ENCODE results near the gene KIAA1549.

The KIAA1549 gene

DNA sequence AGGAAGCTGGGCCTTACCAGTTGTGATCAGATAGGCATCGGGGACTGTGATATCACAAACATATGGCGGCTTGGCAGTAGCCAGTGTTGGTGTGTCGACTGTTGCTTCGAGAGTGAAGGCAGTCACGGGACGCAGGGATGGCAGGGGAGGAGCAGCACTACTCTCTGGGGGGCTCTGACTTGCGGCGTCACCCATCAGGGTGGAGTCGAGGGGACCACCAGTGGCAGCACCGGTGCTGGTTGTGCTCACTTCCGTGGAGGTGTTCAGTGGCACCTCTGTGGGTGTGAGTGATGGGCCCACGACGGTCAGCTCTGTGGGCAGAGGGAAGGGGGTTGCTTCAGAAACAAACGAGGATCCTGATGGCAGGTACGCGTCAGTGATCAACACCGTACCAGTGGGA, 64.5 kb downstream of the KIAA1549 start:
- Histone ChIP-seq H3K4me3 (no peak overlapping the region), H3K27ac (no peak overlapping the region)

DNA sequence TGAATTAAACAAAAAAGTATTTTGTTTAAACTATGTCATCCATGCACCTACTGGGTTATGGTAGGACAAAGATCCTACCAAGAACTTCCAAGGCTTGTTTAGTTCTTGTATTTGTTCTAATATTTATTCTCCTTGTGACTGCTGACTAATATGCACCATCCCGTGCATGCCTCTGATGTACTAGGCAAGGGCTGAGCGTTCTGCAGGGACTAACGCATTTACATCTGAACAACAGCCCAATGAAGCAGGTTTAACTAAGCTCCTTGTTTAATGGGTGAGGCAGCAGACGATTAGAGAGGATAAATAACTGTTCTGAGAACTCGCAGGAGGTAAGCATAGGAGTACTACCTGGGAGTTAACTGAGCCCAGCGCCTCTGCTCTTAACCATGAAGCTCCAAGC, 64.9 kb downstream of the KIAA1549 start:
- no peak overlapping the region for H3K27ac ChIP-seq
- H3K4me3 ChIP-seq, result no peak overlapping the region

GRCh38 chr7:138913783-138914182, 67.4 kb downstream of the KIAA1549 start:
- Histone ChIP-seq H3K27ac (no peak overlapping the region), H3K4me3 (no peak overlapping the region)

DNA sequence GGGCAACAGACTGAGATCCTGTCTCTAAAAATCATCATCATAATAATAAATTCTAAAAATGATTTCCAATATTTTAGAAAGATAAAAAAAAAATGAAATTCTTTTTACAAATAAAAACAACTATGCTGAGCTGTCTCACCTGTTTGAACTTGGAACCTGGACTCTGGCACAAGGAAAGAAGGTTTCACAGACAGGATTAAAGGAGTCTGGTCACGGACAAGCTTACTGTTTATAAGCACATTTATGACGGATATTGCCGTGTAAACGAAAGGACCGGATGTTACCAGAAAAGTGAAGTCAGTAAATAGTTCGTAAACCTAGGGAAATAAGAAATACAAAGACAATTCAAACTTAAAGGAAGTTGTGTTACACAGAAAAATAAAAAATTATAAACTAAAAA, 70.2 kb downstream of the KIAA1549 start:
- H3K27ac ChIP-seq, result no peak overlapping the region

DNA sequence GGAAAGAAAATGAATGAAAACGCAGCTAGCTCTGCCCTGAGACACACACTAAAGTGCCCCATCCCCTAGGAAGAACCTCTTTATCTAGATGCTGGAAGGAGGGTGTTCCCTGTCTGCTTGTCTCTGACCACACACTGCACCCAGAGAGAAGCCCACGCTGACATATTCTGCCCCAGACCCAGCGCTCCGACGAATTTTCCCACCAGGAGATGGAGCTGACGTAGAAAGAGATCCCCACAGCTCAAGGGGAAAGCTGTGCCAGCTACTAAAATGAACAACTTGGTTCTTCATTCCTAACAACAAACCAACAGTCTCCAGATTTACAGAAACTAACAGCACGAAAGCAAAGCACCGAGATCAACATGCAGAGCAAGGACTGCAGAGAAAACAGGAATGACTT, 73.3 kb downstream of the KIAA1549 start:
- H3K4me3 ChIP-seq, result no peak overlapping the region
- peak overlapping the region in 3 of 21 experiments; percentile 16 to 39 (median 38) for H3K27ac ChIP-seq

More for the DNA sequence above, 70.2 kb downstream of the KIAA1549 start:
- H3K4me3 ChIP-seq, result no peak overlapping the region

GRCh38 chr7:138907201-138907847, 73.9 kb downstream of the KIAA1549 start:
- H3K4me3 ChIP-seq, result no peak overlapping the region
- peak overlapping the region in 2 of 21 experiments; percentile 38 to 39 for H3K27ac ChIP-seq

DNA sequence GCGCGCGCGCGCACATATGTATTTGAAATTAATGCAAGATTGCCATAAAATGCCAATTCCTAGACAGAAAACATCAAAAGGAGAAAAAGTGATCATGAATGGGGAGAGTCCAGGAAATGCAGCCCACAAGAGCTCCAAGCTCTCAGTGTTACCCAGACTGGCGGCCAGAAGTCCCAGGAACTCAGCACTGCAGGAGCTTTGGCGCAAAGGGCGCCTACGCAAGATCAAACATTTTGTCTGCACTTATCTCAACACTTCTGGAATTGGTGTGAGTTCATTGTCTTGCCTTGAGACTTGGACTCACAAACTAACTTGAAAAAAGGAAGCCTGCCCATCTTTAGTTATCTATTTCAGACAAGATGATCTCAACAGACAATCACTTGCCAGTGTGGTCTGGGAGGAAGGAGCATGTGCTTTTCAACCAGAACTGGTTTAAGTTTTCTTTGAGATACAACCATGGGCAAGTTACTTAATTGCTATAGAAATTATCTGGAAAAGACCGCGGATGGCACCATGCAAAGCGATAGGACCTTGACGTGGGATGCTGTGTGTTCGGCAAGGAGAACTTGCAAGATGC, 77.2 kb downstream of the KIAA1549 start:
- no peak overlapping the region for H3K27ac ChIP-seq
- H3K4me3 ChIP-seq, result no peak overlapping the region

DNA sequence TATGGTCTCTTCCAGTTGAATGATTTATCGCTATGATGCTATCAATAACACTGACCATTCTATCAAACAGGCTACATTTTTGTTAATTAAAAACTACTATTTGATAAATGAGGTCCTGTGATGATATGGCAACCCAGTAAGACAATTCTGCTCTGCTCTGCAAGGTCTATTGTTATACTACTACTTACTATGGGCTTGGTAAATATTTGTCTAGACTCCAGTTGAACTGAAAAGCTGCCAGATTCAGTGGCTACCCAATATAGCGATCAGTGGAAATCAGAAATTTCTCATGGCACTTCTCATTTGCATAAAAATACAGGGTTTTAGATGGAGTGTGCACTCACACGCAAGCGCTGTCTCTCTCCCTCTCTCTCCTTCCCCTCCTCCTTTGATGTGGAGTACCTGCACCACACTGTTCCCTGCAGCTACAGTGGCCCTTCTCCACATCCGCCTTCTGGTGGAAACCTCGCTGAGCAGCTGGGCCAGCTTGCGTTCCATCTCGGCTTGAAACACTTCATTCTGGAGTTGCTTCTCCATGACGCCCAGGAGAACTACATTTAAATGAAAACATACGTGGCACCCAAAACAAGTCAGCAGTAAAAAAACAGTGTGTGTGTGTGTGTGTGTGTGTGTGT, 77.9 kb downstream of the KIAA1549 start:
- H3K4me3 ChIP-seq, result no peak overlapping the region
- no peak overlapping the region for H3K27ac ChIP-seq

DNA sequence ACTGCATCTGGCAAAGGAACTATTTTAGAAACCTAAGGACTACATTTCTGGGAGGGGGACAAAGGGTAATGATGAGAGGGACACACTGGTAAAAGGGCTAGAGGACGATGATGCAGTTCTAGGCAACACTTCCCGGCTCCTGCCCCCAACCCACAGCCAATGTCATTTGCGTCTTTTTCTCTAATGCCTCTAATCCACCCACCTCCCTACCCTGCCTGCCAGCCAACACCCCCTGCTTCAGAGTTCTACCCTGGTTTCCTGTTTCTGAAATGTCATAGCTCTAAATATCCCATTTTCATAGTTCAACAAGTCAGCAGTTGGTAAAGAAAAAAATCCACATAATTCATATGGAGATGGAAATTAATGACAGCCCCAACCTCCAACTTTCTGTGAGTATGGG, 79.0 kb downstream of the KIAA1549 start:
- Histone ChIP-seq H3K27ac (no peak overlapping the region), H3K4me3 (no peak overlapping the region)

- H3K4me3 ChIP-seq, result no peak overlapping the region
- no peak overlapping the region for H3K27ac ChIP-seq
Observed at GRCh38 chr7:138900035-138900828, 81.0 kb downstream of the KIAA1549 start.

- no peak overlapping the region for H3K4me3 ChIP-seq
- H3K27ac ChIP-seq, result no peak overlapping the region
Observed at GRCh38 chr7:138898802-138899201, 82.4 kb downstream of the KIAA1549 start.

GRCh38 chr7:138898255-138898654, 82.9 kb downstream of the KIAA1549 start:
- H3K4me3 ChIP-seq, result no peak overlapping the region
- no peak overlapping the region for H3K27ac ChIP-seq

GRCh38 chr7:138895679-138896078, 85.5 kb downstream of the KIAA1549 start:
- no peak overlapping the region for H3K27ac ChIP-seq
- no peak overlapping the region for H3K4me3 ChIP-seq

- no peak overlapping the region for H3K4me3 ChIP-seq
Observed at GRCh38 chr7:138893258-138893657, 87.9 kb downstream of the KIAA1549 start.

GRCh38 chr7:138892812-138893211, 88.4 kb downstream of the KIAA1549 start:
- Histone ChIP-seq H3K4me3 (no peak overlapping the region), H3K27ac (no peak overlapping the region)

More at GRCh38 chr7:138893258-138893657, 87.9 kb downstream of the KIAA1549 start:
- no peak overlapping the region for H3K27ac ChIP-seq

DNA sequence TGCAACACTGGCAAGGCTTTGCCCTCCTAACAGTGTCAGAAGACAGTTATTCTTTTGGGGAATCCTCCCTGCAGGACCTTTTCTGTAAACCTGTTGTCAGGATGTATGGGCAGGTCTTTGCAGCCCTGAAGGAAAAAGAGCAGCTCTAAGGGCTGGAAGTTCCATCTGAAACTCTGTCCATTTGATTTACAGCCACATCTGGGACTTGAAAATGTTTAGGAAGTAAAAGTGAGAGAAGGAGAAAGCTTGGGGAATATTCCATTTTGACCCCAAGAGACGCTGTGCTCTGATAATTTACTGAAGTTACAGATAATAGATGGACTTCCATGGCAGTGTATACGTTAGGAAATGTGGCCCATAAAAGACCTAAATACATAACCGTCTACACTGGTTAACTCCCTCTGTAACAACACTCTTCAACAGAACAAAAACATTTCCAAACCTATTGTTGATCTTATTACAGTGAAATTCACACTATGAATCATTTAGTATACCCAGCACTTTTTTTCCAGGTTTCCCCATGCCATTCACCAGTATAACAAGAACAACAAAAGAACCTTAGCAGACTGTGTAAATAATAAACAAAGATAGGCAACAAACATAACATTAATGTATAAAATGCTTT, 89.1 kb downstream of the KIAA1549 start:
- H3K27ac ChIP-seq, result peak overlapping the region in 1 of 21 experiments; percentile 38
- no peak overlapping the region for H3K4me3 ChIP-seq

DNA sequence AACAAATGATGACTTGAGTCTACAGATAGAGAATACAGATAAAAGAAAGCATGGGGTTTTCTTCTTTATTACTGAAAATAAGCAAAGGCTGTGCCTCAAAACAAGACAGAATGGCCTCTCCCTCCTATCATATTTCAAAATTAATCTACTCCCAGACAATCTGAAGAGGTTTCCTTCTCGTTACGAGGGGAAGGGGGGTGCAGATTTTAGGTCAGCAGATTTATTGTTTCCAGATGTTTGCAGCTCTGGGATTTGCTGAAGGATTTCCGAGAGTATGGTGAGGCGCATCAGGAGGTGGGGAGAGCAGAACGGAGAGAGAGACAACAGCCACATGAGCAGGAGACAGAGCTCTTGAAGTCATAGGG, 89.8 kb downstream of the KIAA1549 start:
- H3K27ac ChIP-seq, result peak overlapping the region in 2 of 21 experiments; percentile 13 to 38
- no peak overlapping the region for H3K4me3 ChIP-seq

GRCh38 chr7:138890499-138891445, 90.4 kb downstream of the KIAA1549 start:
- Histone ChIP-seq H3K27ac (peak overlapping the region in 4 of 21 experiments; percentile 13 to 67 (median 46)), H3K4me3 (no peak overlapping the region)

All from skin epidermis (tissue), 12 donors.